GM18505 (cell line): ENCODE data around the gene SENP5.
A peak's percentile ranks its signal among the peaks of the same experiment; 100 is the strongest.
"Not testable (repeated sequence)": the region's sequence is repeated elsewhere in the genome, so short reads cannot be mapped to it uniquely, and the experiment has no call there.

Experiments
- ATAC-seq: cut with Tn5 transposase; IDR thresholded peaks from one replicate; pipeline ENCODE4 v1.9.1; 2021; ENCODE audit not compliant: unreplicated experiment
- POLR2A ChIP-seq: IDR thresholded peaks from 4 replicates; pipeline ENCODE4 v1.6.1; 2011; ENCODE audit warnings: borderline replicate concordance; ENCODE audit not compliant: insufficient read depth, insufficient read length; ENCODE audit errors: extremely low read depth

The SENP5 gene

GRCh38 chr3:196867155-196867506 is 589 bp upstream of the SENP5 start:
- TF ChIP-seq POLR2A = no peak
- ATAC-seq = no peak

DNA sequence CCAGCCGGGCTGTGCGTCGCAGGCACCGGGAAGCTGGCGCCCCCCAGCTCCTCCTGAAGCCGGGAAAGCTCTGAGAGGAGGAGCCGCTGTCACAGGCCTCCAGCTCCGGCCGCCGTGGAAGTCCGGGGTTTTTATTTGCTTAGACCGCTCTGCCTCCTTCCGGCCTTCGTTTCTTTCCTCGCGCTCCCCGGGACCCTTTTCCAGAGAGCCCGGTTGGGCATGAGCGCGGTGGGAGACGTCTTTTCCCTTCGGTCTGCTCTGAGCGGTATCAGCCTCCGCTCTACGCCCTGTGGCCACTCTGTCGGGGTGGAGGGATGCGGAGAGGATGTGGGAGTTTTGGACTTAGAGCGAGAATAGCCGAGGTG is 559 bp downstream of the SENP5 start:
- ATAC-seq = peak; percentile 20
- TF ChIP-seq POLR2A = no peak

DNA sequence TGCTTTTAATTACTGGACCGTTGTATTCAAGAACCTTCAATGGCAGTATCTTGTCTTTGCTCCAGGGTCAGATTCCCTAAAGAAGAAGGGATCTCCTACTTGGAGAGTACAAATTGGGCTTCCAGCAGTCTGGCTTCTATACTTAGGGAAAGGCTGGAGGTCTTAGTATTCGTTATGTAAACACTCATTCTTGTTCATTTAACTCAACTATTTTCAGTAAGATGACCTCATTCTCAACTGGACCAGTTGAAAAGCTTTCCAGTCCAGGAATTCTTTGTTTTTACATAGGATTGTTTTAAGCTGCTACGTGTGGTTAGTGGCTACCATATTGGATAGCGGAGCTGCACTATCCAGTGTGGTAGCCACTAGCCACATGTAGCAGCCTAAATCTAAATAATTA is 4.6 kb downstream of the SENP5 start:
- no peak for ATAC-seq
- no peak for TF ChIP-seq POLR2A

GRCh38 chr3:196874511-196875094 is 6.9 kb downstream of the SENP5 start:
- ATAC-seq = not testable (repeated sequence)

GRCh38 chr3:196875258-196875657 is 7.5 kb downstream of the SENP5 start:
- no peak for ATAC-seq
- no peak for TF ChIP-seq POLR2A

- no peak for TF ChIP-seq POLR2A
Observed at GRCh38 chr3:196883361-196883760, 15.6 kb downstream of the SENP5 start.

DNA sequence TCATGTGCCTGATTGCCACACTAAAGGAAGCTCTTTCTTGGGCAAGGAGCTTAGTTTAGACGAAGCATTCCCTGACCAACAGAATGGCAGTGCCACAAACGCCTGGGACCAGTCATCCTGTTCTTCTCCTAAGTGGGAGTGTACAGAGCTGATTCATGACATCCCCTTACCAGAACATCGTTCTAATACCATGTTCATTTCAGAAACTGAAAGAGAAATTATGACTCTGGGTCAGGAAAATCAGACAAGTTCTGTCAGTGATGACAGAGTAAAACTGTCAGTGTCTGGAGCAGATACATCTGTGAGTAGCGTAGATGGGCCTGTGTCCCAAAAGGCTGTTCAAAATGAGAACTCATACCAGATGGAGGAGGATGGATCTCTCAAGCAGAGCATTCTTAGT is 18.4 kb downstream of the SENP5 start:
- no peak for ATAC-seq
- TF ChIP-seq POLR2A = no peak

More at GRCh38 chr3:196883361-196883760, 15.6 kb downstream of the SENP5 start:
- ATAC-seq = no peak

DNA sequence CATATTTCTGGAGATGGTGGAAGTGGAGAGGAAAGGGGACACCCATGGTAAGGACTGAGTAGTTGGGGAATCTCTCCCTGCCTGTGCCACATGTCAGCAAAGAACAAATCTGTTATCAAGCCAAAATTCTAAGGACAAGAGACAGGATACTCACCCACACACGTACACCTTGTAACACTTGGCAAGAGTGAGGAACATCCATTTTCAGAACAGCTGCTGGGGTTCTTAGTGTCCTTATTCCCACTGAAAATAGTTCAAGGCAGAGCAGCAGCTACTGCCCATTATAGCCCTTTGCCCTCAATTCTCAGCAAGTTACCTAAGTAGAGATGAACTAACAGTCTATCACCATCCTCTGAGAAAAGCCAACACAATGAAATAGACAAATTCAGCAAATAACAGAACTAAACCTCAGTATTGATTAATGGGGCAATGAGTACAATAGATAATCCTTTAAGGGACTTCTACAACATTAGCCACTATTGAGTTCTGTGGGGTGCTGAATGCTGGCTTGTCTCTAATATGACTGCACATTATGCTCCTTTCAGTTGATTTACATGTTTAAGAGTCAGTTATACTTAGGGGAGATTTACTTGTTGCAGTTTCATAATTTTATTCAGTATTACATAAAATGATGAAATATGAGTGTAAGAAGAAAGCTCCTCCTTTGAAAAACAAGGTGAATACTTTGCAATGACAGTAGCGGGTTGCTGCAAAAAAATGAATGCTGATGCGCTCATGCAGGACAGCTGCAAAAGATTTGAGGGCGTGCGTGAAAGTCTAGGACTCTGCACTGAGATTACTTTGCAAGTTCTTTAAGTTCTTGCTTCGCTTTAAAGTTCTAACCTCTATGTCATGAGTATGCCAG is 22.4 kb downstream of the SENP5 start:
- no peak for TF ChIP-seq POLR2A
- no peak for ATAC-seq

DNA sequence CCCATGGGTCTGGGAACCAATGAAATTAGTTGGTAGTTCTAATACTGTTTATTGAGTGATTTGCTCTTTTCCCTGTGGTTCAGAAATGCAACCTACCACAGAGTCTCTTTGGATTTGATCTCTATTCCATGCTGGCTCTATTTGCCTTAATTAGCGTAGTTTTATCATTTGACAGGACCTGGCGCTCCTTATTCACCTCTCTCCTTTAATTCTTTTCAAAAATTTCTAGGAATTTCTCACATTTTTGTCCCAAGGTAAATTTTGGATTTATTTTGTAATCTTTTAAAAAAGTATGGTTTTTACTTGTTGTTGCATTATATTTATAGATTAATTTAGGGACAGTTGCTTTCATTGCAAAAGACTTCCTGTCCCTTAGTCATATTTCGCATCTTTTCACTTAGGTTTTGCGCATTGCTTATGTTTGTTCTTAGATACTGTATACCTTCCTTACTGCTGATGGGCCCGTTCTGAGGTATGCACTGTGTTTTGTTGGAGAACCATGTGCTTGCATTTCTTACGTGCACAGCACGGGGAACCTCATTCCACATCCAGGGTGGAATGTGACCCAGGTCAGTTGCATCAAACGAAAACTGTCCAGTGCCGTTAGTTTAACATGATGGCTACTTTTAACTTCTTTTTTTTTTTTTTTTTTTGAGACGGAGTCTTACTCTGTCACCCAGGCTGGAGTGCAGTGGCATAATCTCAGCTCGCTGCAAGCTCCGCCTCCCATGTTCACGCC is 27.0 kb downstream of the SENP5 start:
- no peak for TF ChIP-seq POLR2A
- no peak for ATAC-seq

DNA sequence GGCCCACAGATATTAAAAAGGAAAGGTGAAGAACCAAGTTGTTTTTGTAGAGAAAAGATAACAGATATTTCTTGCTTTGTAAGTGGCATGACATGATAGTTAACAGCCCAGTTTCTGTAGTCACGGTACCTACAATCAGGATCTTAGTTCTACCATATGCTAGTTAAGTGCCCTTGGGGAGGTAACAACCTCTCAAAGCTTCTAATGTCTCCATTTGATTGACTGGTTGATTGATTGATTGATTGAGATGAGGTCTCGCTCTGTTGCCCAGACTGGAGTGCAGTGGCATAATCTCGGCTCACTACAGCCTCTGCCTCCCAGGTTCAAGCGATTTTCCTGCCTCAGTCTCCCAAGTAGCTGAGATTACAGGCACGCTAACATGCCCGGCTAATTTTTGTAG is 28.5 kb downstream of the SENP5 start:
- TF ChIP-seq POLR2A = no peak
- no peak for ATAC-seq

DNA sequence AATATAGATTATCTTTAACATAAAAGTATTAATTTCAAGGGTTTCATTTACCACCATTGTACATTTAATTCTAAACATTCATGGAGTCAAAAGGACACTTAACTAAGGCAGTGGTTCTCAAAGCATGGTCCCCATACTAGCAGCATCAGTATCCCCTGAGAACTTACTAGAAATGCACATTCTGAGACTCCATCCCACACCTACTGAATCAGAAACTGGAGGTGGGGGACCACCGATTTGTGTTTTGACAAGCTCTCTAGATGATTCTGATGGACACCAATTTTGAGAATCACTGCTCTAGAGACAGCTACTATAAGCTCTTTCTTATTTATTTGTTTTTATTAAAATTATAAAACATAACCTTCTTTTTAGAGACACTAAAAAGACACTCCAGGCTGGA is 34.0 kb downstream of the SENP5 start:
- no peak for ATAC-seq
- TF ChIP-seq POLR2A = no peak

DNA sequence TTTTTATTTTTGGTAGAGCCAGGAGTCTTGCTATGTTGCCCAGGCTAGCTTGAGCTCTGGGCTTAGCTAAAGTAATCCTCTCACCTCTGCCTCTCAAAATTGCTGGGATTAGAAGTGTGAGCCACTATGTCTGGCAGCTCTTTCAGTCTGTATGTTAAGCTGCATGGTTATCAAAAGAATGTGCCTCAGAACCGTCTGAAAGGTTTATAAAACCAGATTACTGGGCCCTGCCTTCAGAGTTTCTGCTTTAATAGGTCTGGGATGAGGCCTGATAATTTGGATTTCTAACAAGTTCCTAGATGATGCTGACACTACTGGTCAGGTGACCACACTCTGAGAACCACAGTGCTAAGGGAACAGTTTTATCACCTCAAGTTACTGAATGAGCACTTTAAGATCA is 34.6 kb downstream of the SENP5 start:
- TF ChIP-seq POLR2A = no peak
- ATAC-seq = no peak

- ATAC-seq = no peak
- TF ChIP-seq POLR2A = no peak
Observed at GRCh38 chr3:196903740-196904139, 36.0 kb downstream of the SENP5 start.

DNA sequence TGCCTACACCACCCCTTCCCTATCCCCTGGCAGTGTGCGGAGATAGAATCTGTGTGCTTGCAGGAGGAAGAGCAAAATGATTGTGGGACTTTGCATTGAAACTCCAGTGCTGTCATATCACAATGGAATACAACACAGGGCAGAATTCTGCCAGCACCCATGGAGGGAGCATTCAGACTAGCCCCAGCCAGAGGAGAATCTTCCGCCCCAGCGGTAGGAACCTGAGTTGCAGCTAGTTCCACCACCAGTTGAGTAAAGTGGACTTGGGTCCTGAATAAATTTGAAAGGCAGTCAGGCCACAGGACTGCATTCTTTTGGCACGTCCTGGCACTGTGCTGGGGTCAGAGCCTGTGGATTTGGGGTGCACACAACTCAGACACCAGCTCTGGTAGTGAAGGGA is 47.1 kb downstream of the SENP5 start:
- no peak for TF ChIP-seq POLR2A
- ATAC-seq = no peak
